ENCODE results near the gene HIVEP3. TPM values are rescaled to one million over a fixed set of nuclear protein-coding genes. Genes with fewer than 3 reads are reported as not detected.

HIVEP3 gene
- total and polyA plus RNA-seq, 2 of the 13 experiments (the other 11 are each of a cell fraction or from before 2014, with no cell fraction given) = 0.05 TPM; not detected in 1

DNA sequence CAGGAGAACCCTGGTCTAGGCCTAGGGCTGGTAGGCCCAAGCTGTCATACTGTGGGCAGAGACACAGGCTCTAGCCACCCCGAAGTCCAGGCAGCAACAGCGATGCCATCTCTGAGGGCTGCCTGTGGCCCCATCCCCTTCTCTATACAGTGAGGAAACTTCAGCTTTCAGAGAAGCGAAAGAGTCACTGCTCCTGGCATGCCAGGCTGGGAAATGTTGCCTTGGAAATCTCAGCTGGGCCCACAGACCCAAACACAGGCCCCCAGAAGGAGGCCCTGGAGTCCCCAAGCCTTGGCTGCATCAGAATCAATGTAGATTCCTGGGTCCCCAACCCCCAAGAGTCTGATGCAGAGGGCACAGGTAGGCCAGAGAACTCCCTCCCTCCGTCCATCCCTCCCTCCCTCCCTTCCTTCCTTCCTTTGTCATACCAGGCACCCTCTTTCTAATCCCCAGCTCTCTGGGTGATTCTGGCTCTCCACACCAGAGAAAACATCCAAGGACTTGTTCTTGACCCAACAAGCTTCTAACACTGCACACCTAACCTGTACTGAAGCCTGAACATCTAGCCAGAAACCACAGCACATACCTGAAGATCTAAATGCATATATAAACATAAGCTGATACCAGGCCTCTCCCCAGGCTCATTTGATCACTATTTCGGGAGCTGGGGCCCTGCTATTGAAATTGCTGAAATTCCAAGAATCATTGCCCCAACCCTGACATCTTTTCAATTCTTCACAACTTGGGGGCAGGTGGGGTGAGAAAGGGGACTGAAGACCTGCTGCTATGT is 291.0 kb downstream of the HIVEP3 start (continued):
- TF ChIP-seq, protein P1, sequence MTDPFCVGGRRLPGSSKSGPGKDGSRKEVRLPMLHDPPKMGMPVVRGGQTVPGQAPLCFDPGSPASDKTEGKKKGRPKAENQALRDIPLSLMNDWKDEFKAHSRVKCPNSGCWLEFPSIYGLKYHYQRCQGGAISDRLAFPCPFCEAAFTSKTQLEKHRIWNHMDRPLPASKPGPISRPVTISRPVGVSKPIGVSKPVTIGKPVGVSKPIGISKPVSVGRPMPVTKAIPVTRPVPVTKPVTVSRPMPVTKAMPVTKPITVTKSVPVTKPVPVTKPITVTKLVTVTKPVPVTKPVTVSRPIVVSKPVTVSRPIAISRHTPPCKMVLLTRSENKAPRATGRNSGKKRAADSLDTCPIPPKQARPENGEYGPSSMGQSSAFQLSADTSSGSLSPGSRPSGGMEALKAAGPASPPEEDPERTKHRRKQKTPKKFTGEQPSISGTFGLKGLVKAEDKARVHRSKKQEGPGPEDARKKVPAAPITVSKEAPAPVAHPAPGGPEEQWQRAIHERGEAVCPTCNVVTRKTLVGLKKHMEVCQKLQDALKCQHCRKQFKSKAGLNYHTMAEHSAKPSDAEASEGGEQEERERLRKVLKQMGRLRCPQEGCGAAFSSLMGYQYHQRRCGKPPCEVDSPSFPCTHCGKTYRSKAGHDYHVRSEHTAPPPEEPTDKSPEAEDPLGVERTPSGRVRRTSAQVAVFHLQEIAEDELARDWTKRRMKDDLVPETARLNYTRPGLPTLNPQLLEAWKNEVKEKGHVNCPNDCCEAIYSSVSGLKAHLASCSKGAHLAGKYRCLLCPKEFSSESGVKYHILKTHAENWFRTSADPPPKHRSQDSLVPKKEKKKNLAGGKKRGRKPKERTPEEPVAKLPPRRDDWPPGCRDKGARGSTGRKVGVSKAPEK (CRISPR knock-in tag; IDR thresholded peaks at IDR 0.05; ENCODE audit: borderline replicate concordance) = no peak
- TF ChIP-seq ZNF260 (CRISPR knock-in tag; IDR thresholded peaks at IDR 0.05; ENCODE audit: borderline replicate concordance, low read depth) (no peak), ZNF446 (CRISPR knock-in tag; IDR thresholded peaks at IDR 0.05) (no peak)

DNA sequence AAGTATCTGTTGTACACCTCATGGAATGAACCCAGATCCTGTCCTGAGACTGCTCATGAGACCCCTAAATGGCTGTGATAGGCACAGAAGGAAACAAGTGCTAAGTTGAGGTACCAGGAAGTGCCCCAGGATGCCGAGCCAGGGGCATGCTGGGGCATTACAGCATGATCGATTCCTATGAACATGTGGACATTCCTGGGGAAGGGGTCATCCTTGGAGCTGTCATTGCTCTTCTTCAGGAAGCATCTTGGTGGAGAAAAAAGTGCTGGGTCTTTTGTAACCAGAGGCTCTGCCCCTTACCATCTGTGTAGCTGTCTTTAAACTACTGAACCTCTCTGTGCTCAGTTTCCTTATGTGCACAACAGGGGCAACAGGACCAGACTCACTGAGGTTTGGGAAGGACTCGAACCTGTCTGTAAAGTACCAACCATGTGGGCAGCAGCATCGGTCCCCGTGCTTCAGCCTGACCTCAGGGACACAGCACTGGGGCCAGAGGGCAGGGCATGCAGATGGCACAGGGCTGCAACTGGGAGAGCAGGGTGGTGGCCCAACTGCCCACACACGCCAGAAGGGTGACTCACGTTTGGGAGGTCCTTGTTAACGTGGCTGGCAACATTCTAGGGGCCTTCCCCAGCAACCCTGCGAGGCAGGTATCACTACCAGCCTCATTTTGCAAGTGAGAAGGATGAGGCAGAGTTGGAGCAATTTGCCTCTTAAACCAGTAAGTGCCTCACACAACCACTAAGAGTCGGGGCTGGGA is 291.9 kb downstream of the HIVEP3 start:
- H3K4me3 ChIP-seq (replicated peaks in 1 of 3; ENCODE audit: insufficient read depth in 1 of 3, low read depth in 2 of 3, low read length in 3 of 3) = no peak overlapping the region
- ChIA-PET POLR2A (no interaction called here), CTCF (ENCODE audit: low intra/inter-chr PET ratio, low total read pairs) (no interaction called here)
- peaks cover 1 to 17% of the 10 kb centered on the region in 2 experiments; a peak in 3 of 5 replicates for H3K27me3 ChIP-seq (ENCODE audit: control insufficient read depth in 1 of 2, insufficient read depth in 2 of 2, low read length in 2 of 2)
- H2AFZ ChIP-seq (ENCODE audit: low read length) = no peak overlapping the region
- no peak overlapping the region for H3K27ac ChIP-seq (ENCODE audit: extremely low read length, insufficient read depth, low read length)
- no peak overlapping the region for H3K4me2 ChIP-seq (ENCODE audit: low read depth, low read length)
- no peak for DNase-seq (ENCODE audit: low spot score)
- no peak for ATAC-seq
- H3K4me1 ChIP-seq (ENCODE audit: insufficient read depth, low read length) = peaks cover 6% of the 10 kb centered on the region; the same call in 1 of the 2 replicates
- H4K20me1 ChIP-seq (ENCODE audit: insufficient read depth, low read length) = no peaks in the 10 kb centered on the region
- H3K9me3 ChIP-seq (ENCODE audit: low read length) = no peaks in the 10 kb centered on the region
- no peaks in the 10 kb centered on the region for H3K79me2 ChIP-seq (ENCODE audit: insufficient read depth, low read length)
- intact Hi-C loops (cut with micrococcal nuclease; ENCODE audit: unreplicated experiment) = no loop called here
- FAIRE-seq = no peak
- BruUV-seq (replicated peaks) = no TSS peak
- in situ Hi-C loops (cut with HindIII; ENCODE audit: extremely low pct_ligation_motif_present, low pct_unique_long_range_greater_than_20kb) = no loop called here
- no peaks in the 10 kb centered on the region for H3K36me3 ChIP-seq (replicated peaks in 1 of 2; ENCODE audit: control insufficient read depth in 1 of 2, insufficient read depth in 2 of 2, low read length in 2 of 2)
- H3K9ac ChIP-seq (ENCODE audit: insufficient read depth, low read depth, low read length) = no peak overlapping the region
- 4% methylated on average over 6 of the region's 10 CpGs for WGBS (ENCODE audit: low lambda C conversion rate)
- TF ChIP-seq, protein P2, sequence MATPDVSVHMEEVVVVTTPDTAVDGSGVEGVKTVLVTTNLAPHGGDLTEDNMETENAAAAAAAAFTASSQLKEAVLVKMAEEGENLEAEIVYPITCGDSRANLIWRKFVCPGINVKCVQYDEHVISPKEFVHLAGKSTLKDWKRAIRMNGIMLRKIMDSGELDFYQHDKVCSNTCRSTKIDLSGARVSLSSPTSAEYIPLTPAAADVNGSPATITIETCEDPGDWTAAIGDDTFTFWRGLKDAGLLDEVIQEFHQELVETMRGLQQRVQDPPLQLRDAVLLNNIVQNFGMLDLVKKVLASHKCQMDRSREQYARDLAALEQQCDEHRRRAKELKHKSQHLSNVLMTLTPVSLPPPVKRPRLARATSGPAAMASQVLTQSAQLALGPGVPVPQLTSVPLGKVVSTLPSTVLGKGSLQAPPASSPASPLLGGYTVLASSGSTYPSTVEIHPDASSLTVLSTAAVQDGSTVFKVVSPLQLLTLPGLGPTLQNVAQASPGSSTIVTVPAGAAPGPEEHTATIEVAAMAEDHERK (CRISPR knock-in tag; IDR thresholded peaks at IDR 0.05; ENCODE audit: low read depth) = no peak
- TF ChIP-seq, protein P3, sequence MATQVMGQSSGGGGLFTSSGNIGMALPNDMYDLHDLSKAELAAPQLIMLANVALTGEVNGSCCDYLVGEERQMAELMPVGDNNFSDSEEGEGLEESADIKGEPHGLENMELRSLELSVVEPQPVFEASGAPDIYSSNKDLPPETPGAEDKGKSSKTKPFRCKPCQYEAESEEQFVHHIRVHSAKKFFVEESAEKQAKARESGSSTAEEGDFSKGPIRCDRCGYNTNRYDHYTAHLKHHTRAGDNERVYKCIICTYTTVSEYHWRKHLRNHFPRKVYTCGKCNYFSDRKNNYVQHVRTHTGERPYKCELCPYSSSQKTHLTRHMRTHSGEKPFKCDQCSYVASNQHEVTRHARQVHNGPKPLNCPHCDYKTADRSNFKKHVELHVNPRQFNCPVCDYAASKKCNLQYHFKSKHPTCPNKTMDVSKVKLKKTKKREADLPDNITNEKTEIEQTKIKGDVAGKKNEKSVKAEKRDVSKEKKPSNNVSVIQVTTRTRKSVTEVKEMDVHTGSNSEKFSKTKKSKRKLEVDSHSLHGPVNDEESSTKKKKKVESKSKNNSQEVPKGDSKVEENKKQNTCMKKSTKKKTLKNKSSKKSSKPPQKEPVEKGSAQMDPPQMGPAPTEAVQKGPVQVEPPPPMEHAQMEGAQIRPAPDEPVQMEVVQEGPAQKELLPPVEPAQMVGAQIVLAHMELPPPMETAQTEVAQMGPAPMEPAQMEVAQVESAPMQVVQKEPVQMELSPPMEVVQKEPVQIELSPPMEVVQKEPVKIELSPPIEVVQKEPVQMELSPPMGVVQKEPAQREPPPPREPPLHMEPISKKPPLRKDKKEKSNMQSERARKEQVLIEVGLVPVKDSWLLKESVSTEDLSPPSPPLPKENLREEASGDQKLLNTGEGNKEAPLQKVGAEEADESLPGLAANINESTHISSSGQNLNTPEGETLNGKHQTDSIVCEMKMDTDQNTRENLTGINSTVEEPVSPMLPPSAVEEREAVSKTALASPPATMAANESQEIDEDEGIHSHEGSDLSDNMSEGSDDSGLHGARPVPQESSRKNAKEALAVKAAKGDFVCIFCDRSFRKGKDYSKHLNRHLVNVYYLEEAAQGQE (IDR thresholded peaks at IDR 0.05; ENCODE audit: borderline replicate concordance in 1 of 2, low read depth in 1 of 2, low read length in 2 of 2) = no peak
- TF ChIP-seq AGO1 (IDR thresholded peaks at IDR 0.05; ENCODE audit: low read depth, low read length, poor library complexity, severe bottlenecking) = no peak
- no peak for TF ChIP-seq CBX2 (IDR thresholded peaks at IDR 0.05; ENCODE audit: low read depth, low read length)
- no peak for TF ChIP-seq CBX2 (CRISPR knock-in tag; IDR thresholded peaks at IDR 0.05; ENCODE audit: low read depth)
- no peak for TF ChIP-seq HDAC1 (CRISPR knock-in tag; IDR thresholded peaks at IDR 0.05)
- TF ChIP-seq SMC3 (IDR thresholded peaks at IDR 0.05; ENCODE audit: low read length) = no peak
- TF ChIP-seq ZNF232 (CRISPR knock-in tag; IDR thresholded peaks at IDR 0.05; ENCODE audit: borderline replicate concordance) = no peak
- no peak for TF ChIP-seq ZNF780A (CRISPR knock-in tag; IDR thresholded peaks at IDR 0.05)

All from HepG2 (cell line).